Mucosa of rectum (tissue), 2 donors: Measurements from ENCODE around the gene KCNK18.

Experiments used
- H3K27ac ChIP-seq, 2 donors: one replicate each; pipeline ENCODE4 v1.7.0; 2013; ENCODE audit warnings: inconsistent platforms in 2 of 2, low read depth in 2 of 2, low read length in 2 of 2
- H3K27me3 ChIP-seq, 2 donors: one replicate each; pipeline ENCODE4 v1.7.0; 2013; ENCODE audit warnings: low read length in 2 of 2; ENCODE audit not compliant: control insufficient read depth in 2 of 2, insufficient read depth in 2 of 2
- H3K36me3 ChIP-seq, 2 donors: one replicate each; pipeline ENCODE4 v1.7.0; 2013; ENCODE audit warnings: low read length in 2 of 2; ENCODE audit not compliant: control insufficient read depth in 2 of 2, insufficient read depth in 2 of 2
- H3K4me1 ChIP-seq, 2 donors: one replicate each; pipeline ENCODE4 v1.7.0; 2013; ENCODE audit warnings: low read length in 2 of 2, mild to moderate bottlenecking in 1 of 2; ENCODE audit not compliant: control insufficient read depth in 2 of 2, insufficient read depth in 2 of 2
- H3K4me3 ChIP-seq, 2 donors: one replicate each; pipeline ENCODE4 v1.7.0; 2013; ENCODE audit warnings: low read length in 2 of 2
- H3K9ac ChIP-seq, 2 donors: one replicate each; pipeline ENCODE4 v1.7.0; 2013; ENCODE audit warnings: low read length in 2 of 2, low read depth in 1 of 2, mild to moderate bottlenecking in 1 of 2
- H3K9me3 ChIP-seq, 2 donors: one replicate each; pipeline ENCODE4 v1.7.0; 2013; ENCODE audit warnings: low read length in 2 of 2; ENCODE audit not compliant: control insufficient read depth in 2 of 2
- donor health status: healthy.
- donor health status: Normal muscosa, but diverticular disease.

KCNK18 gene

DNA sequence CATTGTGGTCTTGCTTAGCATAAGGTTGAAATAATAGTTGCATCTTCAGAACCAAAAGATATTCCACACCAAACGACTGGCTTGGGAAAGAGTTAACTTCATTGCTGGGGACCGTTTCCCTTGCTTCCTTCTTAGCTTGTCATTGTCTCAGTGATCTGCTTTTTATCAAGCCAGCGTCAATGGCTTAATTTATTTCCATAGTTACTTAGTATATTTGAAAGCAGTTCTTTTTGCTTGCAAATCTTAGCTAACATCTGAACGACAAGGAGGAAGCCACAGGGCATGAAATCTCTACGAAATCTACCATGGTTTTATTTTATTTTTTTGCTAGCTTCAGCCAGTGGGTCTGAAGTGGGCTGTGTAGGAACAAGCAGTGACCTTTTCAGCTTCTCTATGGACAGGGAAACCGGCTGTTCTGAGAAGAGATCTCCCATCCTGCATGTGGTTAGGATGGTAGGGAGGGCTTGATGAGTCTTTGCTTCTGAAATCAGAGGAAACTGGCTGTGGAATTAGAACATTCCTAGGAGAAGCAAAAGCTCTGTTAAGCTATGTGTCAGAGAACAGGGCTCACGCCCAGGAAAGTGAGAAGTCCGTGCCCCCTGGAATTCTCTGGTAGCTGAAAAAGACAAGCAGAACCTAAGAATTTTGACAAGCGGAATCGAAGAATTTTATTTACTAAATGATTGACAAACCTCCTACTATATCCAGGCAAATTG is 51.6 kb downstream of the KCNK18 start:
- Histone ChIP-seq H3K4me1 (no peaks in the 10 kb centered on the region), H3K4me3 (no peak overlapping the region), H3K27ac (no peak overlapping the region), H3K36me3 (no peaks in the 10 kb centered on the region), H3K27me3 (peaks cover 0 to 1% of the 10 kb centered on the region in 2 donors), H3K9ac (no peak overlapping the region), H3K9me3 (no peaks in the 10 kb centered on the region)

DNA sequence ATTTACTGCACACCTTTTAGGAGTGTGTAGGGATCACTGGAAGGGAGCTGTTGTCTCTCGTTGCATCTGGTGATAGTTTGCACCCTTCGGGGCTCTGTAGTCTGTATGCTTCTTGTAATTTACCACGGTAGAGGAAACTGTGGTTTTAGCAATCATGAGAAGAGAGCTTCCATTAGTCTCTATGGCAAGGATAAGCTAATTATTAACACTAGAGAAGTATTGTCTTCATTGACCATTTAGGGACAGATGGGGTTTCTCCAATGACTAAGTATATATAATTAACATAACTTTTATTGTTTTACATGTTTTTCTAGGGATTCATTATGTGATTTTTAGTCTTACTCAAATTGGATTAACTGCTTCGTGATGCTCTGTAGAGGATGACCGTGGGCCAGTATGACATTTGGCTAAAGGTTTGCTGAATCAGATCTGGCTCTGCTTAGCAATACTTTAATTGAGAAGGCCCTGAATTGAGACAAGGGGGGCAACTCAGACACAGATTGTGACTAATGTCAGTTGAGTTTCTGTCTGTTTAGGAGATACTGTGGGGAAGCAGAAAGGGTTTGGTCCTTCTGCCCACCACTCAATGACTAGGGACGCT is 52.3 kb downstream of the KCNK18 start:
- Histone ChIP-seq H3K36me3 (no peaks in the 10 kb centered on the region), H3K4me3 (no peak overlapping the region), H3K27me3 (no peaks in the 10 kb centered on the region), H3K4me1 (no peaks in the 10 kb centered on the region), H3K9me3 (no peaks in the 10 kb centered on the region), H3K27ac (no peak overlapping the region), H3K9ac (no peak overlapping the region)

DNA sequence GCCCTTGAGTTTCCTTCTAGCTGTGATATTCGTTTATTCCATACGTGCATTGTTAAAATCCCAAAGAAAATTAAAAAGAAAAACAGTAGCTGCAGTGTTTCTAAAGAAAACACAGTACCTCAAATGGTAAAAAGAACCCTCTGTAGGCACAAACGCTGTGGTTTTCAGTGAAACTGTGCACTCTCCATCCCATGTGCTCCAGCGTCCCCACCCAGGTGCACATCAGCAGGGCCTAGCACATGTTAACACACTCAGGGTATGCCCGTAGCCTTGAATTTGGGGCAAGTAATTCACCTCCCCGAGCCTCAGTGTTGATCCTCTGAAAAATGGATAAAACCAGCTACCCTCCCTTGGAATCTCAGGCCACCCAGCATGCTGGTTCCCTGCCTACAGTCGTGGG is 53.1 kb downstream of the KCNK18 start:
- Histone ChIP-seq H3K9me3 (no peaks in the 10 kb centered on the region), H3K9ac (no peak overlapping the region), H3K36me3 (no peaks in the 10 kb centered on the region), H3K4me3 (no peak overlapping the region), H3K4me1 (no peaks in the 10 kb centered on the region), H3K27ac (no peak overlapping the region), H3K27me3 (no peaks in the 10 kb centered on the region)

DNA sequence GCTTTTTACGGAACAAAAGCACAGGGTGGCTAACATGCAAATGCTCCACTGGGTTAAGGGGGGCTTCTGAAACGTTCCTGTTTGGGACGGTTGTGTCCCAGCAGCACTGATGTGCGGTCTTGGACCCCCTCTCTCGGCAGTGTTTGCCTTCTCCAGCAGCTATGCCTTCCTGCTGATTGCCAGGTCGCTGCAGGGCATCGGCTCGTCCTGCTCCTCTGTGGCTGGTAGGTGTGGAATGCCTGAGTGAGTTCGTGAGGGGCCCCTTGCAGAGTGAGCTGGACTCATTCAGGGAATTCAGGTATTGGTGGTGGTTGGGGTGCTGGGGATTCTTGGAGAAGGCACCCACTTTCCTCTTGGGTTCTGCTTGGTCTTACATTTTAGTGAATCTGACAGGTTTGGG is 56.6 kb downstream of the KCNK18 start:
- Histone ChIP-seq H3K36me3 (no peaks in the 10 kb centered on the region), H3K9me3 (no peaks in the 10 kb centered on the region), H3K4me1 (no peaks in the 10 kb centered on the region), H3K4me3 (no peak overlapping the region), H3K27ac (no peak overlapping the region), H3K9ac (no peak overlapping the region), H3K27me3 (no peaks in the 10 kb centered on the region)

DNA sequence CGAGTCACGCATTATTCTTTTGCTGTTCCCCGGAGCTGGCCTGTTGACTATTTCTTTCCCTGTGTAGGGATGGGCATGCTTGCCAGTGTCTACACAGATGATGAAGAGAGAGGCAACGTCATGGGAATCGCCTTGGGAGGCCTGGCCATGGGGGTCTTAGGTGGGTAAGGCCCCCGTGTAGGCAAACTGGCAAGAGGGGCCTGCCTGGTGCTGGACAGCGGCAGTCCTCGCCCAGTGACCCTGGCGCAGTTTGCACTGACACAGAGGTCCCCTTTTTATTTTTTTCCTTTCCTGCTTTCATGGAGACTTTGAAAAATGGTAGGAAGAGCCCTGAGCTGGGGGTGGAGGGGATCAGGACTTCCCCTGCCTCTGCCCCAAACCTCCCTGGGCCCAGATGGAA is 57.0 kb downstream of the KCNK18 start:
- Histone ChIP-seq H3K27ac (no peak overlapping the region), H3K4me3 (no peak overlapping the region), H3K36me3 (no peaks in the 10 kb centered on the region), H3K4me1 (no peaks in the 10 kb centered on the region), H3K27me3 (peaks cover 0 to 3% of the 10 kb centered on the region in 2 donors), H3K9me3 (no peaks in the 10 kb centered on the region), H3K9ac (no peak overlapping the region)

DNA sequence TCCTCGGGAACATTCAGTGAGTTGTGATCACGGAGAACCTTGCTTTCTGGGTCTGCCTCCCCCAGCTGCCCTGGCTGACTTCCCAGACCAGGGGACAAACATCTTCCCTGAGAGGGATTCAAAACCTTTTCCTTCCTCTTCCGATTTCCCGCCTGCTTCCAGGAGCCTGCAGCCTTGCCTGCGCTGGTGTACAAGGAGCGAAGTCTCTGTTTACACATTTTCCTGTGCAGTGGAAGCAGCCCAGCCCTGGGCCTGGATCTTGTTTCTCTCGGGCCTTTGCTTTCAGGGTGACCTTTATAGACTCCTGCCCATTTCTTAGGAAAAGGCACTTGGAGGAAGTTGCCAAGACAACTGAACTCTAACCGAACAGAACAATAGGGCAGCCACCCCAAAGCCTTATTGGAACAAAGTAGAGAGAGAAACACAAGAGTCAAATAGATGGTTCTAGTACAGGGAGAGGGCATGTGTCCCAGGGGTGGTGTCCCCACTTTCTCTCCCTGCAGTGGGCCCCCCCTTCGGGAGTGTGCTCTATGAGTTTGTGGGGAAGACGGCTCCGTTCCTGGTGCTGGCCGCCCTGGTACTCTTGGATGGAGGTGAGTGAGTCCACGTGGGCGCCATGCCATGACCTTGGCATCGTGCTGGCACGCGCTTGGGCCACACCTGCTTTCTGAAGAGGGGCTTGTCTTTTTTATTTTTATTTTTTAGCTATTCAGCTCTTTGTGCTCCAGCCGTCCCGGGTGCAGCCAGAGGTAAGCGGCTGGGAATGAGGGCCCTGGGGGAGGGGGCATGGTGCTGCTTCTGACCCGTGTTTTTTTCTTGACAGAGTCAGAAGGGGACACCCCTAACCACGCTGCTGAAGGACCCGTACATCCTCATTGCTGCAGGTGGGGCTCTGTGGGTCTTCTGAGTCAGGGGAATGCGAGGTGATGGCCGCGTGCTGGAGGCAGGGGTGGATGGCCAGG is 57.8 kb downstream of the KCNK18 start:
- Histone ChIP-seq H3K9me3 (no peaks in the 10 kb centered on the region), H3K27ac (no peak overlapping the region), H3K4me1 (no peaks in the 10 kb centered on the region), H3K4me3 (no peak overlapping the region), H3K36me3 (no peaks in the 10 kb centered on the region), H3K9ac (no peak overlapping the region), H3K27me3 (peaks cover 0 to 6% of the 10 kb centered on the region in 2 donors)

DNA sequence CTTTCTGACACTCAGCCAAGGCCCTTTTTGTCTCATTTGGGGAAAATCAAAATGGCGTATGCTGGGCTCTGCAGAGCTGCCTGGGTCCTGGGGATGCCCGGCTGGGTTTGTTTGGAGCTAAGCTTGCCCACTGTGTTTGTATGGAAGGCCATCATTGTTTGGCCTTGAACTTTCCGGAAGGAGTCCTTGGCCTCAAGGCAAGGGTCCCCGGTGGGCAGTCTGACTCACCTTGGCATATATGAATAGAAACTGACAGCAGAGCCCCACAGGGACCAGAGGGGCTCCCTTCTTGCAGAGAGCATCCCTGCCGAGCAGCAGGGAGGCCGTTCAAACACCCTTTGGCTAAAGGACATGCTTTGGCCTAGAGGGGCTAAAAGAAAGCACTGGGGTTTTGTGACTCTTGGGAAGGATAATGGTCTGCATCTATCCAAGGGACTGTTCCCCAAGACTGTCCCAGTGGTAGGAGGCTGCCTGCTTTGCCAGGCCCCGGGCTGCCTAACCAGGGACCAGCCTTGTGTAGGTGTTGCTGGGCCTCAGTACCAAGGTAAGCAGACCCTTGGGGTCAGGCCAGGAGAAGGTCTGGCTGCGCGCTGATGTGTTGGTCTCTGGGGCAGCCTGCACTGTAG is 58.7 kb downstream of the KCNK18 start:
- no peak overlapping the region for H3K27ac ChIP-seq
- H3K27me3 ChIP-seq: peaks cover 5 to 12% of the 10 kb centered on the region in 2 donors
- H3K36me3 ChIP-seq: no peaks in the 10 kb centered on the region
- no peak overlapping the region for H3K4me3 ChIP-seq
- no peaks in the 10 kb centered on the region for H3K9me3 ChIP-seq
- no peaks in the 10 kb centered on the region for H3K4me1 ChIP-seq
- no peak overlapping the region for H3K9ac ChIP-seq

DNA sequence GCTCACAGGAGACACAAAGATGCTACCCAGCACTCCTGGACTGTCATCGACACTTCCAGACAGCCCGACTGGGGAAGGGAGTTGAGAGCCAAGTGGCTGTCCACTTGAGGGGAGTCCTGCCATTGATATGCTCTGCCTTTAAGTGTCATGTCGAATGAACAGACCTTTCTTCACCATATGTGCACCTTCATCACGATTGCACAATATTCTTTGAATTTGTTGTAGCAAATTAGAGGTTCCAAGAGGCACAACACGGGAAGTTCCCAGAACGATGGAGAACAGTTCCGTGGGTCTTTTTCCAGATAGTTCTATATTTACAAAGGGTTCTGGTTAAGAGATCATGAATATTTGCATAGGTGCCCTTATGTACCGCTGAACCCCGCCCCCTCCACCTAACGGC is 59.6 kb downstream of the KCNK18 start:
- Histone ChIP-seq H3K4me1 (no peaks in the 10 kb centered on the region), H3K9me3 (no peaks in the 10 kb centered on the region), H3K27me3 (peaks cover 5 to 12% of the 10 kb centered on the region in 2 donors)

DNA sequence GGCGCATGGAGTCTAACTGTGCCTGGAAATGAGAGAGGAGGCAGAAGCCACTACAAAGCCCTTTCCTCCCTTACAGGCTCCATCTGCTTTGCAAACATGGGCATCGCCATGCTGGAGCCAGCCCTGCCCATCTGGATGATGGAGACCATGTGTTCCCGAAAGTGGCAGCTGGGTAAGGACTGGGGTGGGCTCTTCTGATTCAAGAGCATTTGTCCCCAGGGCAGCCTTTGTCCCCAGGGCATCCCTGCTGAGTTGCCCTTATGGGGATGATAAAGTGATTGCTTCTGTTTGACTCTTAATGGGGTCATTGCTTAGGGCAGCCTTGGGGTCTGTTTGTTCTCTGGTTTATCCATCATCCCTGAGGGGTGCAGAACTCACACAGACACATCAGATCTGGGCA is 60.4 kb downstream of the KCNK18 start:
- Histone ChIP-seq H3K9me3 (no peaks in the 10 kb centered on the region), H3K9ac (no peak overlapping the region), H3K36me3 (no peaks in the 10 kb centered on the region), H3K27me3 (peaks cover 5 to 12% of the 10 kb centered on the region in 2 donors), H3K27ac (no peak overlapping the region), H3K4me1 (no peaks in the 10 kb centered on the region), H3K4me3 (no peak overlapping the region)

More for the DNA sequence above, 59.6 kb downstream of the KCNK18 start:
- H3K4me3 ChIP-seq: no peak overlapping the region
- no peak overlapping the region for H3K27ac ChIP-seq
- no peaks in the 10 kb centered on the region for H3K36me3 ChIP-seq
- H3K9ac ChIP-seq: no peak overlapping the region
